Stimulated activated CD8-positive, alpha-beta memory T cell treated with anti-CD3 and anti-CD28 coated beads, Interleukin-4, amount 100 ng/mL, for 4 hours (primary cell): ENCODE data around the gene GJA4.

ENCODE experiments used
- DNase-seq, 2 donors: peaks; one replicate each; pipeline ENCODE4 v3.0.0-alpha.2; 2020; ENCODE audit warnings: low read depth in 2 of 2, low spot score in 1 of 2

Gene GJA4

GRCh38 chr1:34829250-34829649 is 36.5 kb downstream of the GJA4 start:
- no peak for DNase-seq

- DNase-seq, result no peak
Measured at GRCh38 chr1:34831721-34832246, 39.0 kb downstream of the GJA4 start.

GRCh38 chr1:34833711-34834110 is 40.9 kb downstream of the GJA4 start:
- no peak for DNase-seq

- DNase-seq, result no peak
Measured at GRCh38 chr1:34839526-34840305, 46.9 kb downstream of the GJA4 start.

- DNase-seq, result no peak
Measured at GRCh38 chr1:34840426-34840825, 47.6 kb downstream of the GJA4 start.

- DNase-seq, result no peak
Measured at GRCh38 chr1:34842073-34842472, 49.3 kb downstream of the GJA4 start.

- DNase-seq, result no peak
Measured at GRCh38 chr1:34842952-34843371, 50.2 kb downstream of the GJA4 start.

GRCh38 chr1:34843392-34844251 is 50.8 kb downstream of the GJA4 start:
- no peak for DNase-seq

GRCh38 chr1:34844252-34844634 is 51.4 kb downstream of the GJA4 start:
- DNase-seq, result no peak
